ENCODE measurements around the gene TGOLN2.

DNA sequence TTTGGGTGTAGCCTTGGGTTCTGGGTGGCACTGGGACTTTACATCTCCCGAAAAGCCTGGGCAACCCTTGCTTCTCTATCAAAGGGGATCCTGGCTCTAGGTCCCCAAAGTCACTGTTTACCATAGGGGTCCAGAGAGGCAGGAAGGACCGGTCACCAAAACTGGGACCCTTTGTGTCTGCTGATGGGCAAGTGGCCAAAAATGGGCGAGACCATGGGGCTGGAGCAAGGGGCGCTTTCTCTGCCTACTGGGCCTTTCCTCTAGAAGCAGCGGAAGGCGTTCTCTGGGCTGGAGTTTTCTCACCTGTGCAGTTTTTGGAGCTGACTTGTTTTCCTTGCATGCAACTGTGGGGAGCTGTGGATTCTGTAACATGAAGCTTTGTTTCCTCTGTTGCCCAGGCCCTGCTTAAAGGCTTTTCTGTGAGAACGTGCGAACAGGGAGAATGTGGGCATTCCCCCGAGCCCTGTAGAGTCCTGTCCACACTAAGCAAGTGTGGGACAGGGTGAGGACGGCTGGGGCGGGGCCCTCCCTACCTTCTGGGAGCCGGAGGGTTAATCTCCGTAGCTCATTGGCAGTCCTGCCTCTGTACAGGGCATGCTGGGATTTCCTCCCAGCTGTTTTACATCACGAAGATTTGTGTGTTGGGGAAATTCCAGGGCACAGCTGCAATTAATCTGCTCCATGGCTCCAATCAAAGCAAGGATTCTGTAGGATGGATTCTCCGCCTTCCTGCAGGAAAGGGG, 50.2 kb downstream of the TGOLN2 start:
- TF ChIP-seq POLR2A (IDR thresholded peaks at IDR 0.05), result no peak
- TF ChIP-seq, protein P1, sequence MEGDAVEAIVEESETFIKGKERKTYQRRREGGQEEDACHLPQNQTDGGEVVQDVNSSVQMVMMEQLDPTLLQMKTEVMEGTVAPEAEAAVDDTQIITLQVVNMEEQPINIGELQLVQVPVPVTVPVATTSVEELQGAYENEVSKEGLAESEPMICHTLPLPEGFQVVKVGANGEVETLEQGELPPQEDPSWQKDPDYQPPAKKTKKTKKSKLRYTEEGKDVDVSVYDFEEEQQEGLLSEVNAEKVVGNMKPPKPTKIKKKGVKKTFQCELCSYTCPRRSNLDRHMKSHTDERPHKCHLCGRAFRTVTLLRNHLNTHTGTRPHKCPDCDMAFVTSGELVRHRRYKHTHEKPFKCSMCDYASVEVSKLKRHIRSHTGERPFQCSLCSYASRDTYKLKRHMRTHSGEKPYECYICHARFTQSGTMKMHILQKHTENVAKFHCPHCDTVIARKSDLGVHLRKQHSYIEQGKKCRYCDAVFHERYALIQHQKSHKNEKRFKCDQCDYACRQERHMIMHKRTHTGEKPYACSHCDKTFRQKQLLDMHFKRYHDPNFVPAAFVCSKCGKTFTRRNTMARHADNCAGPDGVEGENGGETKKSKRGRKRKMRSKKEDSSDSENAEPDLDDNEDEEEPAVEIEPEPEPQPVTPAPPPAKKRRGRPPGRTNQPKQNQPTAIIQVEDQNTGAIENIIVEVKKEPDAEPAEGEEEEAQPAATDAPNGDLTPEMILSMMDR (IDR thresholded peaks at IDR 0.05), result no peak

Data from prostate gland (tissue), 2 donors.